Measurements from ENCODE around the gene ZNF343.

DNA sequence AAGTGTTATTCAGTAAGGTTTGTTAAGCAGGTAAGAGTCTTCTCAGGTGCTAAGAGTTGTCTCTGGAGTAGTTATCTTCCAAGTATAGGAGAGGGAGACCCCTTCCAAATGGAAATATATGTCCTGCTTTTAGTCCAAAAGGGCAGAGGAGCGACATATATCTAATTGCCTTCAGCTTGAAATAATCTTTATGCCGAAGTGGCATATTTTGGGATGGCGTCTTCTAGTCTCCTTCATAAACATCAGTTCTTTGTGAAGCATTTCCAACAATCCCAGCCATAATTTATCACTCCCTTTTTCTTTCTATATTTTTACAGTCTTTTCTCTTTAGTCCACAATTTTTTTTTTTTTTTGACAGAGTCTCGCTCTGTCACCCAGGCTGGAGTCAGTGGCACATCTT lies 33.6 kb upstream of the ZNF343 start:
- TF ChIP-seq, protein P1, sequence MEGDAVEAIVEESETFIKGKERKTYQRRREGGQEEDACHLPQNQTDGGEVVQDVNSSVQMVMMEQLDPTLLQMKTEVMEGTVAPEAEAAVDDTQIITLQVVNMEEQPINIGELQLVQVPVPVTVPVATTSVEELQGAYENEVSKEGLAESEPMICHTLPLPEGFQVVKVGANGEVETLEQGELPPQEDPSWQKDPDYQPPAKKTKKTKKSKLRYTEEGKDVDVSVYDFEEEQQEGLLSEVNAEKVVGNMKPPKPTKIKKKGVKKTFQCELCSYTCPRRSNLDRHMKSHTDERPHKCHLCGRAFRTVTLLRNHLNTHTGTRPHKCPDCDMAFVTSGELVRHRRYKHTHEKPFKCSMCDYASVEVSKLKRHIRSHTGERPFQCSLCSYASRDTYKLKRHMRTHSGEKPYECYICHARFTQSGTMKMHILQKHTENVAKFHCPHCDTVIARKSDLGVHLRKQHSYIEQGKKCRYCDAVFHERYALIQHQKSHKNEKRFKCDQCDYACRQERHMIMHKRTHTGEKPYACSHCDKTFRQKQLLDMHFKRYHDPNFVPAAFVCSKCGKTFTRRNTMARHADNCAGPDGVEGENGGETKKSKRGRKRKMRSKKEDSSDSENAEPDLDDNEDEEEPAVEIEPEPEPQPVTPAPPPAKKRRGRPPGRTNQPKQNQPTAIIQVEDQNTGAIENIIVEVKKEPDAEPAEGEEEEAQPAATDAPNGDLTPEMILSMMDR (IDR thresholded peaks at IDR 0.05) = no peak
- TF ChIP-seq POLR2A (IDR thresholded peaks at IDR 0.05) = no peak
